NK-92 treated with Interleukin-12 subunit alpha and Interleukin-12 subunit beta, amount 100 ng/mL, for 24 hours (cell line): ENCODE results near the gene SPHK1.
A peak's percentile ranks its signal among the peaks of the same experiment; 100 is the strongest.

Experiments
- DNase-seq: peaks from one replicate; lab custom pipeline; 2025; lab: John Stamatoyannopoulos, UW

The SPHK1 gene

GRCh38 chr17:76407509-76407908 lies 23.1 kb downstream of the SPHK1 start:
- DNase-seq, result no peak

- DNase-seq, result peak; percentile 44
Measured at GRCh38 chr17:76408037-76408849, 23.8 kb downstream of the SPHK1 start.

GRCh38 chr17:76410328-76410965 lies 26.0 kb downstream of the SPHK1 start:
- no peak for DNase-seq

GRCh38 chr17:76411247-76411646 lies 26.8 kb downstream of the SPHK1 start:
- DNase-seq, result no peak

- DNase-seq, result no peak
Measured at GRCh38 chr17:76414334-76415295, 30.2 kb downstream of the SPHK1 start.

- no peak for DNase-seq
Measured at GRCh38 chr17:76415786-76416185, 31.4 kb downstream of the SPHK1 start.

GRCh38 chr17:76416457-76416856 lies 32.0 kb downstream of the SPHK1 start:
- DNase-seq, result no peak

GRCh38 chr17:76416899-76417298 lies 32.5 kb downstream of the SPHK1 start:
- no peak for DNase-seq

GRCh38 chr17:76417499-76418143 lies 33.2 kb downstream of the SPHK1 start:
- DNase-seq, result no peak

GRCh38 chr17:76419576-76420260 lies 35.3 kb downstream of the SPHK1 start:
- DNase-seq, result no peak

GRCh38 chr17:76420356-76421043 lies 36.1 kb downstream of the SPHK1 start:
- no peak for DNase-seq

- no peak for DNase-seq
Measured at GRCh38 chr17:76421044-76421407, 36.6 kb downstream of the SPHK1 start.

- DNase-seq, result no peak
Measured at GRCh38 chr17:76422406-76422805, 38.0 kb downstream of the SPHK1 start.

- DNase-seq, result no peak
Measured at GRCh38 chr17:76422860-76423259, 38.5 kb downstream of the SPHK1 start.

- DNase-seq, result no peak
Measured at GRCh38 chr17:76426853-76427252, 42.4 kb downstream of the SPHK1 start.

GRCh38 chr17:76427501-76428231 lies 43.3 kb downstream of the SPHK1 start:
- DNase-seq, result no peak

- DNase-seq, result no peak
Measured at GRCh38 chr17:76428511-76428910, 44.1 kb downstream of the SPHK1 start.

GRCh38 chr17:76431509-76431908 lies 47.1 kb downstream of the SPHK1 start:
- DNase-seq, result no peak

GRCh38 chr17:76432004-76432403 lies 47.6 kb downstream of the SPHK1 start:
- DNase-seq, result no peak

GRCh38 chr17:76432712-76433336 lies 48.4 kb downstream of the SPHK1 start:
- no peak for DNase-seq
